ENCODE data around the gene FEZ2. TPM values are rescaled to one million over a fixed set of nuclear protein-coding genes. Genes with fewer than 3 reads are reported as not detected.

The FEZ2 gene
- total RNA-seq, 2 experiments from 2014 or later: 6.5 to 8.2 TPM

GRCh38 chr2:36513661-36514060 is 84.3 kb downstream of the FEZ2 start:
- no peak overlapping the region for H3K4me3 Mint-ChIP-seq
- no peaks in the 10 kb centered on the region for H3K4me1 Mint-ChIP-seq (ENCODE audit: low read depth)
- H3K27me3 Mint-ChIP-seq (ENCODE audit: low read depth): no peaks in the 10 kb centered on the region
- H3K36me3 Mint-ChIP-seq (ENCODE audit: low read depth): peaks cover 5% of the 10 kb centered on the region
- CTCF ChIA-PET: interaction anchor here (1.0 kb wide), 1 partner anchor 164 kb away, joined by 4 read pairs; no protein-coding TSS in a partner anchor
- no peaks in the 10 kb centered on the region for H3K9me3 Mint-ChIP-seq
- no peak for DNase-seq
- no peak overlapping the region for H3K27ac Mint-ChIP-seq
- intact Hi-C loops (cut with micrococcal nuclease): no loop called here

GRCh38 chr2:36512705-36513104 is 85.3 kb downstream of the FEZ2 start:
- DNase-seq: no peak
- Mint-ChIP-seq H3K9me3 (no peaks in the 10 kb centered on the region), H3K4me1 (ENCODE audit: low read depth) (no peaks in the 10 kb centered on the region), H3K27ac (no peak overlapping the region), H3K4me3 (no peak overlapping the region), H3K27me3 (ENCODE audit: low read depth) (no peaks in the 10 kb centered on the region), H3K36me3 (ENCODE audit: low read depth) (peaks cover 5% of the 10 kb centered on the region)
- intact Hi-C loops (cut with micrococcal nuclease): no loop called here
- CTCF ChIA-PET: interaction anchor here (0.9 kb wide), 1 partner anchor 162 kb away, joined by 3 read pairs; no protein-coding TSS in a partner anchor

GRCh38 chr2:36511858-36512603 is 85.9 kb downstream of the FEZ2 start:
- Mint-ChIP-seq H3K27ac (no peak overlapping the region), H3K27me3 (ENCODE audit: low read depth) (no peaks in the 10 kb centered on the region), H3K36me3 (ENCODE audit: low read depth) (peaks cover 5% of the 10 kb centered on the region), H3K4me3 (no peak overlapping the region), H3K9me3 (no peaks in the 10 kb centered on the region), H3K4me1 (ENCODE audit: low read depth) (no peaks in the 10 kb centered on the region)
- intact Hi-C loops (cut with micrococcal nuclease): no loop called here
- CTCF ChIA-PET: interaction anchor here (0.9 to 2.1 kb wide), 2 partner anchors 159 to 161 kb away, joined by 3 to 5 read pairs; no protein-coding TSS in a partner anchor
- DNase-seq: no peak

- intact Hi-C loops (cut with micrococcal nuclease): loop anchor here (5.0 kb wide), 1 partner anchor 153 kb away; no protein-coding TSS in a partner anchor
- Mint-ChIP-seq H3K27ac (no peak overlapping the region), H3K4me1 (ENCODE audit: low read depth) (no peaks in the 10 kb centered on the region), H3K36me3 (ENCODE audit: low read depth) (no peaks in the 10 kb centered on the region), H3K9me3 (no peaks in the 10 kb centered on the region), H3K4me3 (no peak overlapping the region), H3K27me3 (ENCODE audit: low read depth) (no peaks in the 10 kb centered on the region)
- CTCF ChIA-PET: no interaction called here
- DNase-seq: no peak
Observed at GRCh38 chr2:36509075-36509474, 88.9 kb downstream of the FEZ2 start.

GRCh38 chr2:36507408-36507812 is 90.6 kb downstream of the FEZ2 start:
- DNase-seq: peak; percentile 68
- Mint-ChIP-seq H3K9me3 (no peaks in the 10 kb centered on the region), H3K4me1 (ENCODE audit: low read depth) (no peaks in the 10 kb centered on the region), H3K36me3 (ENCODE audit: low read depth) (no peaks in the 10 kb centered on the region), H3K27ac (no peak overlapping the region), H3K4me3 (no peak overlapping the region), H3K27me3 (ENCODE audit: low read depth) (no peaks in the 10 kb centered on the region)
- CTCF ChIA-PET: interaction anchor here (0.7 to 1.0 kb wide), 2 partner anchors 155 to 536 kb away, joined by 3 to 4 read pairs; no protein-coding TSS in a partner anchor
- intact Hi-C loops (cut with micrococcal nuclease): loop anchor here (1.0 to 5.0 kb wide), 5 partner anchors 42 to 531 kb away; no protein-coding TSS in a partner anchor

Other genes with a start within 250 kb of the FEZ2 start
- gene CRIM1, start 242.4 kb downstream of the FEZ2 start, total RNA-seq: 1 to 10 TPM; 3.1 to 3.3 TPM
- gene VIT, start 98.5 kb upstream of the FEZ2 start, total RNA-seq: not detected